Measurements from ENCODE around the gene TSPEAR.
"Not testable (repeated sequence)": the region's sequence is repeated elsewhere in the genome, so short reads cannot be mapped to it uniquely, and the experiment has no call there.

The TSPEAR gene

GRCh38 chr21:44590897-44591800 lies 120.2 kb downstream of the TSPEAR start:
- not testable (repeated sequence) for DNase-seq (ENCODE audit: low read depth in 2 of 2)

- no peak for DNase-seq (ENCODE audit: low read depth in 2 of 2)
Observed at GRCh38 chr21:44590311-44590721, 121.1 kb downstream of the TSPEAR start.

DNA sequence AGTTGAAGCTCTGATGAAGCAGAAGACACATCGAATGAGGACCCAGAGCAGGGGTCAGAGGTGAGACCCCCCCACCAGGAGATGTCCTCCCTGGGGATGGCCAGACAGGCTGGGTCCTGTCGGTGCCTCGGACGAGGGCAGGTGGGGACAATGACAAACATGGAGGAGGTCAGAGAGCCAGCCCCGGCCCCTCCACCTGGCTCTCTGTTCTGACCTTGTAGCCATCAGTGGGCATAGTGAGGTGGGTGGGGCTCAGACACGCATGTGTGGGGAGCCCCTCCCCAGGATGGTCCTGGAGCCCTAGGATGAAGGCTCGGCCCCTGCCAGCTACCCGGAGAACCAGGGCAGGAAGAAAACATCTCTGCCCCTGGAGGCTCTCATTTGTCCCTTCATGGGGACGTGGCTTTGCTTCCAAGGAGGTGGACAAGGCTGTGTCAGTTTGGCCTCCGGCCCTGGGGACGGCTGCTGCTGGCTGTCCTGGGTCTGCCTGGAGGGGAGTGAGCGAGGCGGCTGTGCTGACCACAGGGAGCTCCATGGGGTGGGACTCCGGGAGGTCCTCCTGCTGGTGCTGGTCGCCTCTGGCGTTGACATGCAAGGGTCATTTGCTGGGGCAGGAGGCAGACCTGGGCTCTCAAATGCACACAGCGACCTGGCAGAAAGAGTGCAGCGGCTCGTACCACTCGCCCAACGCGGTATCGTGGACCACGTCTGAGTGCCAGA lies 121.6 kb downstream of the TSPEAR start:
- DNase-seq (ENCODE audit: low read depth in 2 of 2) = no peak

GRCh38 chr21:44589094-44589493 lies 122.3 kb downstream of the TSPEAR start:
- DNase-seq (ENCODE audit: low read depth in 2 of 2) = no peak

GRCh38 chr21:44585892-44586291 lies 125.5 kb downstream of the TSPEAR start:
- no peak for DNase-seq (ENCODE audit: low read depth in 2 of 2)

DNA sequence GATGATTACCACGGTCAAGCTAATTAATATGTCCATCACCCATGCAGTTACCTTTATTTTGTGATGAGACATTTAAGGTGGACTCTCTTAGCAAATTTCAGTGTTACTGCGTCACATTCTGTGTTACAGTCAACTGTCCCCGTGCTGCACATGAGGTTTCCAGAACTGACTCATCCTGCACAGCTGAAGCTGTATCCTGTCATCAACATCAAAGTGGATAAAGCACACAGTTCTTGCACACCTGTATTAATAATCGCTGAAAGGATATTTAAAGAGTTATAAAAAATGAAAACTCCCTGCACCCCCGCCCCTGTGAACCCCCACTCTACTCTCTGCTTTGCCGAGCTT lies 127.6 kb downstream of the TSPEAR start:
- DNase-seq (ENCODE audit: low read depth in 2 of 2) = no peak

GRCh38 chr21:44583089-44583799 lies 128.1 kb downstream of the TSPEAR start:
- no peak for DNase-seq (ENCODE audit: low read depth in 2 of 2)

DNA sequence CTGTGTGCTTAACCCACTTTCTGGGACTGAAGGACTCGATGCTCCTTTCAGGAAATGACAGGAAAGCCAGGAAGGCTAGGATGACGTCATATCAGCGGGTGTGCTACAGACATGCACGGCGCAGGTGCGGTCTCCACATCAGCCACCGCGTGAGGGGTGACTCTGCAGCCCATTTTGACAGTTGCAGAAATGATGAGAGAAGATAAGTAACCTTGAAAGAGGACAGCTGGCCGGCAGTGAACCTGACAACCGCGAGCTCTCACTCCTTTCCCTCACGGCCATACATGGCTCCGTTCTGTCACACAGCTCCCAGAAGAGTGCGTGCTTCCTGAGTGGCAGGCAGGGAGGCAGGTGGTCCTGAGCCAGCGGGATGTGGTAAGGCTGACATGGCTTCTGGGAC lies 129.3 kb downstream of the TSPEAR start:
- no peak for DNase-seq (ENCODE audit: low read depth in 2 of 2)

- no peak for DNase-seq (ENCODE audit: low read depth in 2 of 2)
Observed at GRCh38 chr21:44581158-44581557, 130.2 kb downstream of the TSPEAR start.

GRCh38 chr21:44580231-44580821 lies 131.0 kb downstream of the TSPEAR start, which contains the start of gene KRTAP10-5:
Gene KRTAP10-5, minus strand, starts transcription at chr21:44580604. Its CDS starts 26 bp downstream, at chr21:44580578.
- DNase-seq (ENCODE audit: low read depth in 2 of 2) = not testable (repeated sequence)

DNA sequence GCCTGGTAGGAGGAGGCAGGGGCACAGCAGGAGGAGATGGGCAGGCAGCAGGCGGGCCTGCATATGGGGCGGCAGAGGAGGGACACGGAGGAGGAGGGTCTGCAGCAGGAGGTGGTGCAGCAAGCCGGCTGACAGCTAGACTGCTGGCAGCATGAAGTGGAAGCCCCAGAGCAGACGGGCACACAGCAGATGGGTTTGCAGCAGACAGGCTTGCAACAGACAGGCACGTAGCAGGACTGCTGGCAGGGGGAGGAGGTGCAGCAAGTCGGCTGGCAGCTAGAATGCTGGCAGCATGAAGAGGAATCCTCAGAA lies 131.6 kb downstream of the TSPEAR start:
- DNase-seq (ENCODE audit: low read depth in 2 of 2) = no peak

DNA sequence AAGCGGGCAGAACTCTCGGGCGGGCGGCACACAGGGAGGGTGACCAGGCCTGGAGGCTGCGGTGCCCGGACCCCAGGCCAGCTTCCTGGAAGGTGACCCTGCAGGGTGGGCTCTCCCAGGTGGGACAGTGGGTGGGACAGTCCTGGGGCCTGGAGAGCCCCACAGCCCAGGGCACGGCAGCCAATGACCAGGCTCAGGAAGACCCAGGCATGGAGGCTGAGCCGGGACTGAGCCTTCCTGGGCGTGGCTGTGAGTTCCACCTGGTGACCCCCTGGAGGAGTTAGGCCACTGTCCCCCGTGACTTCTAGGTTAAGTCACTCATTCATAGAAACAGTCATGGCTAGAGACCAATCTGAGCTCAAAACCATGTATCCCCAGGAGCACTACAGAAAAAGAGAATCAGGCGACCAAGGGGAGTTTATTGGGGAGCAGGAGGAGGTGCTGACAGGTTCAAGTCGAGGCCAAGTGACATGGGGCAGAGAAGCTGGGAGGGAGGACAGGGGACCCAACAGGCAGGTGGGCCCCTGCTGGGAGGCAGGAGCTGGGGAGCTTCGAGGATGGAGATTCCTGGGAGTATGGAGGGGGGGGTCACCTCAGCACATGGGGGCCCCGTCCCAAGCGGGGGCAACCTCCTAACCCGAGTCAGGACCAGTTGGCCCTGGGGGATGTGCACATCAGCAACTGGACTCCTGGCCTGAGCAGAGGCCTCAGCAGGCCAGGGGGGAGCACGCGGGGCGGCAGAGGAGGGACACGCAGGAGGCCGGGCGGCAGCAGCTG lies 132.1 kb downstream of the TSPEAR start:
- DNase-seq (ENCODE audit: low read depth in 2 of 2) = no peak

DNA sequence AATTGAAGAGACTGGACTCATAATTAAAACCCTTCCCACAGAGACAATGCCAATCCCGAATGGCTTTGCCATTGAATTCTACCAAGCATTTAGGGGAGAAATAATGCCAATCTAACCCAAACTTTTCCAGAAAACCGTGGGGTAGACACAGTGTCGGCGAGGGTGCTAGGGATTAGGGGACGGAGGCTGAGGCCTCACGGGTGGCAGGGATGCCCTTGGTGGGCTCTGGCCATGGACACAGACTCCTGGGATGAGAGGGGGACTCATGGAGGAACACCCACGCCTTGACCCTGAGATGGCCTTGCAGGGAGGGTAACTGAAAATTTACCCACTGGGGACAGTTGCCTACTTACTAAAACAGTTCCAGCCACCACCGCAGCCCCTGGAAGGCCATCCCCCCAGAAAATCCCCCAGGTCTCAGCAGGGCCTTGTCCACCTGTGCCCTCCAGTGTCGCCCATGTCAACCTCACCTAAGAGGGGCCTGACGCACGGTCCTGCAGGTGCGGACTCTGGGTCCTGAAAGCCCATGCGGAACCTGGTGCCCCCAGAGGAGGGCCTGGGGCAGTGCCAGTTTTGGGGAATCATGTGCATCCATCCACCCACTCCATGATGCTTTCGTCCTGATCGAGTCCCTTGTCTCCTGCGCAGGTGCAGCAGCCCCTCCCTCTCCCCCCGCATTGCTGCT lies 132.9 kb downstream of the TSPEAR start:
- DNase-seq (ENCODE audit: low read depth in 2 of 2) = no peak

GRCh38 chr21:44576025-44576420 lies 135.3 kb downstream of the TSPEAR start:
- no peak for DNase-seq (ENCODE audit: low read depth in 2 of 2)

DNA sequence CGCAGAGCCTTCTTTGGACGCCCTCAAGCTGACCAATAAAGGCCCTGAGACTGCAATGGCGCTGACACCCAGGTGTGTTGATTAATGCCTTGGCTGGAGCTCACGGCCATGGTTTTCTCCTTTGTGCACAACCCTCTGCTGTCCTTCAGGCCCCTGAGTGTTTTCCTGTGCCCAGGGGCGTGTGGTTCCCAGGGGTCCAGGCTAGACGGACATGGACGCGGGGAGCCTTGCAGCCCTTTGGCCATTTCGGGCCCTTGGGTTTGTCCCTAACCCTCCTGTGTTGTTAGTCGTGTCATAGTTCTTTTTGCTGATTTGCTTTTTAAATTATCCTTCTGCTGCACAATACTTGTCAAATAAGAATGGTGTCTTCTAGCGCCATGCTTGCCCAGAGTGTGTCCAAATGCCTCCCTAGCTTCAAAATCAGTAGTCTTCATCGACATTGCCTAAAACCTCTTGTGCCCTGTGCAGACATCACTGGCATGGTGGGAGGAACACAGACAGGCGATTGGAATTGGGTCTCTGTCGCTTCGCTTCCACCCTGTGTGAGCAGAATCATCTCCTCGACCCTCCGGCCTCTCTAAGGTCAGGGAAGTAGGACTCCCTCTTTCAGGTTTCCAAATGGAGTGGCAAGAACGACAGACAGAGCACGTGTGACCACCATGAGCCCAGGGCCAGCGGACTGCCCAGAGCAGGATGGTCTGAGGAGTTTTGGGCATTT lies 135.9 kb downstream of the TSPEAR start:
- DNase-seq (ENCODE audit: low read depth in 2 of 2) = no peak

GRCh38 chr21:44574457-44575306 lies 136.7 kb downstream of the TSPEAR start:
- DNase-seq (ENCODE audit: low read depth in 2 of 2) = no peak

GRCh38 chr21:44573630-44574456 lies 137.5 kb downstream of the TSPEAR start, which contains the start of gene KRTAP10-4:
Gene KRTAP10-4, plus strand, starts transcription at chr21:44573729. Its CDS starts 30 bp downstream, at chr21:44573759.
- DNase-seq (ENCODE audit: low read depth in 2 of 2) = not testable (repeated sequence)

DNA sequence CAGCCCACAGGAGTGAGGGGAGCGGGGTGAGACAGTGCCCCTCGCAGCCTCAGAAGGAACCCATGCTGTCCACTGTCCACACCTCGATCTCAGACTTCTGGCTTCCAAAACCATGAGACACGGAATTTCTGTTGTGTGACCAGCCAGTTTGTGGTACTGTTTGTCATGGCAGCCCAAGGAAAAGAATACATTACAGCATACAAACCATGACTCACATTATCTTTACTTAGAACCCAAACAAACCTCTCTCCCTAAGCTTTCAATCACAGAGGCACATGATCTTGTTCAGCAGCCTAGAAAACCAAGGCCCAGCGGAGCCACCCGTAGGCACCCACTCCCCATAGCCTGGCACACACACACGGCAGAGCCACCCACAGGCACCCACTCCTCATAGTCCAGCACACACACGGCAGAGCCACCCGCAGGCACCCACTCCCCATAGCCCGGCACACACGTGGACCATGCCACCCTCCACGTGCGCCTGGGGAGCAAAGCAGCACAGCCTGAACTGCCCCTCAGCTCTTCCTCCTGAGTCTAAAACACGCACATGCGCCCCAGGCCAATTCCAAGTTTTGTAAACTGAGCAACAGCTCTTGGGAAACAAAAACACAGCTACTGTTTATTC lies 138.3 kb downstream of the TSPEAR start:
- no peak for DNase-seq (ENCODE audit: low read depth in 2 of 2)

Data from stimulated activated CD8-positive, alpha-beta memory T cell treated with anti-CD3 and anti-CD28 coated beads, Interleukin-2, amount 100 ng/mL, for 48 hours (primary cell).